CD4-positive, alpha-beta T cell (primary cell): ENCODE measurements around the gene TTC34. TPM values are rescaled to one million over a fixed set of nuclear protein-coding genes. Genes with fewer than 3 reads are reported as not detected.

Experiments
- ATAC-seq: fragments of 200-7000 bp; cut with Tn5 transposase; one replicate; pipeline ENCODE4 v1.10.0; 2022; ENCODE audit warnings: mild to moderate bottlenecking; ENCODE audit not compliant: poor library complexity
- CTCF ChIA-PET: fragments of 350-600 bp; sonication (Branson Sonifier 250); formaldehyde crosslinking; loops from one replicate; lab custom pipeline; 2021; ENCODE audit warnings: antibody characterized with exemption, inconsistent platforms; lab: Charles Lee
- POLR2A ChIA-PET: fragments of 350-600 bp; sonication (Branson Sonifier 250); formaldehyde crosslinking; loops from one replicate; lab custom pipeline; 2021; ENCODE audit warnings: antibody characterized with exemption, inconsistent platforms; lab: Charles Lee
- DNase-seq, 14 experiments: peaks; one replicate each; pipeline ENCODE4 v3.0.0-alpha.2; 2013 to 2020; ENCODE audit warnings: mixed read lengths in 2 of 14
- H3K27ac ChIP-seq, 2 donors: one replicate each; pipeline versions ENCODE4 v1.5.1 to v1.7.0; 2013; ENCODE audit warnings: low read length in 2 of 2, low read depth in 1 of 2, mild to moderate bottlenecking in 1 of 2
- H3K27me3 ChIP-seq, 2 experiments: 1 replicate in 1 of 2; 2 replicates in 1 of 2; pipeline versions ENCODE4 v1.6.1 to v1.7.0; 2013; ENCODE audit warnings: low read length in 2 of 2, control low read depth in 1 of 2, mild to moderate bottlenecking in 1 of 2, moderate library complexity in 1 of 2; ENCODE audit not compliant: insufficient read depth in 2 of 2, control insufficient read depth in 1 of 2
- H3K36me3 ChIP-seq: one replicate; pipeline ENCODE4 v1.6.1; 2013; ENCODE audit warnings: low read length, control low read depth; ENCODE audit not compliant: insufficient read depth
- H3K4me1 ChIP-seq: one replicate; pipeline ENCODE4 v1.6.1; 2013; ENCODE audit warnings: low read length, control low read depth; ENCODE audit not compliant: insufficient read depth
- H3K4me3 ChIP-seq: one replicate; pipeline ENCODE4 v1.5.1; 2013; ENCODE audit warnings: mild to moderate bottlenecking, low read length, moderate library complexity
- H3K9me3 ChIP-seq, 2 experiments: 1 replicate in 1 of 2; 2 replicates in 1 of 2; pipeline versions ENCODE4 v1.6.1 to v1.7.0; 2013; ENCODE audit warnings: low read length in 2 of 2, mild to moderate bottlenecking in 2 of 2, control low read depth in 1 of 2, moderate library complexity in 1 of 2; ENCODE audit not compliant: control insufficient read depth in 1 of 2, insufficient read depth in 1 of 2
- H3K27ac Mint-ChIP-seq: one replicate; pipeline ENCODE4 v1.8.0; 2020; ENCODE audit warnings: mixed read lengths
- H3K27me3 Mint-ChIP-seq: one replicate; pipeline ENCODE4 v1.8.0; 2021; ENCODE audit warnings: mixed read lengths
- H3K36me3 Mint-ChIP-seq: one replicate; pipeline ENCODE4 v1.8.0; 2021; ENCODE audit warnings: low read depth, mixed read lengths
- H3K4me1 Mint-ChIP-seq: one replicate; pipeline ENCODE4 v1.8.0; 2021; ENCODE audit warnings: low read depth, mixed read lengths
- H3K4me3 Mint-ChIP-seq: one replicate; pipeline ENCODE4 v1.8.0; 2020; ENCODE audit warnings: mild to moderate bottlenecking, mixed read lengths
- H3K9me3 Mint-ChIP-seq: one replicate; pipeline ENCODE4 v1.8.0; 2020; ENCODE audit warnings: mixed read lengths
- intact Hi-C, 2 experiments: fragments of 100-400 bp; cut with DNase I in 1 of 2; cut with micrococcal nuclease in 1 of 2; formaldehyde crosslinking; loops; one replicate each; pipeline versions ENCODE4 v1.15.1 to v1.9.0; 2023 to 2025; cut with DNase I, micrococcal nuclease
- total RNA-seq, 174 experiments: library from RNA in 2 of 174; stranded (reverse) in 2 of 174; gene quantifications; one replicate each; pipeline ENCODE4 v1.2.3 and lab custom pipeline; 2021 to 2026
- TF ChIP-seq, protein P1 (sequence below): fragments of 200-600 bp; IDR thresholded peaks from one replicate; pipeline ENCODE4 v1.8.0; 2022; ENCODE audit warnings: antibody characterized with exemption, mild to moderate bottlenecking

The TTC34 gene
- total RNA-seq, 2 experiments from 2014 or later: 1.3 TPM

DNA sequence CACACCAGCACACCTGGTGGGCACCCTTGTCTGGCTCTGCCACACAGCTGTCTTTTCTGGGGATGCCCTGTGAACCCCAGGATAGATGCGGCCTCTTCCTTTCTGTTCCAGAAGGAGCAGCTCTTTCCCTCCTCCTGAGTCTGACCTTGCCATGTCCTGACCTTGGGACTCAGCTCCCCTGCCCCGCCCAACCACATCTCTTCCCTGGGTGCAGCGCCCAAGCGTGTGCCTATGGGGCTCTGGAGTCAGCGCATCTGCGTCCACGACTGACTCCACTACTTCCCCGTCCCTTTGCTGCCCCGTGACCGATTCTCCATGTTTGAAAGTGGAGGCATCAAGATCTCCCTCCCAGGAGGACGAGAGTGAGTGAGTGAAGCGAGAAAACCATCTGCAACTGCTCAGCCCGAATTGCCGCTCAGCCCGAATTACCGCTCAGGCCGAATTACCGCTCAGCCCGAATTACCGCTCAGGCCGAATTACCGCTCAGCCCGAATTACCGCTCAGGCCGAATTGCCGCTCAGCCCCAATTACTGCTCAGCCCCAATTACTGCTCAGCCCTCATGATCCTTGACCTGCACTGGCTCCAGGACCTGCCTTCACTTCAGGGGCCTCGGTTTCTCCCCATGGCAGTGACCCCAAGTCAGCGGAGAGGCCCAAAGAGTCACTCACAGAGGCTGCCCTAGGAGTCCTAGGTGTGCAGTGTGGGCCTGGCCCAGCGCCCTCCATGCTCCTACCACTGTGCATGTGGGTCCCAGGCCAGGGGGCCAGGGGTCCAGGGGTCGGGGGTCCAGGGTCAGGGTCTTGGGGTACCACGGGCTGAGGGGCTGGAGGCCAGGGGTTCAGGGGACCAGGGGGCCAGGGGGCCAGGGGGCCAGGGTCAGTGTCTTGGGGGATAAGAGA lies 18.6 kb upstream of the TTC34 start:
- intact Hi-C loops: loop anchor here (5.0 kb wide), 2 partner anchors 102 to 602 kb away; no protein-coding TSS in a partner anchor
- Mint-ChIP-seq H3K4me3 (no peak overlapping the region), H3K27me3 (peaks cover 4% of the 10 kb centered on the region), H3K36me3 (no peaks in the 10 kb centered on the region), H3K4me1 (no peaks in the 10 kb centered on the region), H3K27ac (no peak overlapping the region), H3K9me3 (no peaks in the 10 kb centered on the region)
- POLR2A ChIA-PET: no interaction called here
- ATAC-seq: no peak
- DNase-seq: no peak
- CTCF ChIA-PET: no interaction called here
- Histone ChIP-seq H3K4me1 (peaks cover 11% of the 10 kb centered on the region), H3K36me3 (no peaks in the 10 kb centered on the region), H3K27me3 (peaks cover 6 to 11% of the 10 kb centered on the region in 2 experiments), H3K27ac (no peak overlapping the region), H3K4me3 (no peak overlapping the region), H3K9me3 (peaks cover 0 to 3% of the 10 kb centered on the region in 2 experiments)
- TF ChIP-seq, protein P1, sequence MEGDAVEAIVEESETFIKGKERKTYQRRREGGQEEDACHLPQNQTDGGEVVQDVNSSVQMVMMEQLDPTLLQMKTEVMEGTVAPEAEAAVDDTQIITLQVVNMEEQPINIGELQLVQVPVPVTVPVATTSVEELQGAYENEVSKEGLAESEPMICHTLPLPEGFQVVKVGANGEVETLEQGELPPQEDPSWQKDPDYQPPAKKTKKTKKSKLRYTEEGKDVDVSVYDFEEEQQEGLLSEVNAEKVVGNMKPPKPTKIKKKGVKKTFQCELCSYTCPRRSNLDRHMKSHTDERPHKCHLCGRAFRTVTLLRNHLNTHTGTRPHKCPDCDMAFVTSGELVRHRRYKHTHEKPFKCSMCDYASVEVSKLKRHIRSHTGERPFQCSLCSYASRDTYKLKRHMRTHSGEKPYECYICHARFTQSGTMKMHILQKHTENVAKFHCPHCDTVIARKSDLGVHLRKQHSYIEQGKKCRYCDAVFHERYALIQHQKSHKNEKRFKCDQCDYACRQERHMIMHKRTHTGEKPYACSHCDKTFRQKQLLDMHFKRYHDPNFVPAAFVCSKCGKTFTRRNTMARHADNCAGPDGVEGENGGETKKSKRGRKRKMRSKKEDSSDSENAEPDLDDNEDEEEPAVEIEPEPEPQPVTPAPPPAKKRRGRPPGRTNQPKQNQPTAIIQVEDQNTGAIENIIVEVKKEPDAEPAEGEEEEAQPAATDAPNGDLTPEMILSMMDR: no peak

DNA sequence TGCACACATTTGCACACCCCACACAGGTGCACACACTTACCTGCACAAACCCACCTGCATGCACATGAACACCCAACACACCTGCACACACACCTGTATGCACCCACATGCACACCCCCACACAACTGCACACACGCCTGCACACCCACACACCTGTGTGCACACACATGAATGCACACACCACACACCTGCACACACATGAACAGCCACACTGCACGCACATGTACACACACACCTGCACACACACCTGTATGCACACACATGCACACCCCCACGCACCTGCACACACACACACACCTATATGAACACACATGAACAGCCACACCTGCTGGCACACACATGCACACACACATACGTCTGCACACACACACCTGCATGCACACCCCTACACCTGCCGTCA lies 17.9 kb upstream of the TTC34 start:
- H3K4me1 Mint-ChIP-seq: no peaks in the 10 kb centered on the region
- intact Hi-C loops: no loop called here
- TF ChIP-seq, protein P1: no peak
- H3K27ac ChIP-seq: no peak overlapping the region
- no peak overlapping the region for H3K4me3 Mint-ChIP-seq
- DNase-seq (no peak), ATAC-seq (no peak)
- no peak overlapping the region for H3K27ac Mint-ChIP-seq
- peaks cover 0 to 3% of the 10 kb centered on the region in 2 experiments for H3K9me3 ChIP-seq
- H3K27me3 Mint-ChIP-seq: peaks cover 4% of the 10 kb centered on the region
- ChIA-PET CTCF (no interaction called here), POLR2A (no interaction called here)
- no peaks in the 10 kb centered on the region for H3K36me3 Mint-ChIP-seq
- peaks cover 6 to 11% of the 10 kb centered on the region in 2 experiments for H3K27me3 ChIP-seq
- no peaks in the 10 kb centered on the region for H3K9me3 Mint-ChIP-seq
- no peaks in the 10 kb centered on the region for H3K36me3 ChIP-seq
- peaks cover 11% of the 10 kb centered on the region for H3K4me1 ChIP-seq
- H3K4me3 ChIP-seq: no peak overlapping the region

DNA sequence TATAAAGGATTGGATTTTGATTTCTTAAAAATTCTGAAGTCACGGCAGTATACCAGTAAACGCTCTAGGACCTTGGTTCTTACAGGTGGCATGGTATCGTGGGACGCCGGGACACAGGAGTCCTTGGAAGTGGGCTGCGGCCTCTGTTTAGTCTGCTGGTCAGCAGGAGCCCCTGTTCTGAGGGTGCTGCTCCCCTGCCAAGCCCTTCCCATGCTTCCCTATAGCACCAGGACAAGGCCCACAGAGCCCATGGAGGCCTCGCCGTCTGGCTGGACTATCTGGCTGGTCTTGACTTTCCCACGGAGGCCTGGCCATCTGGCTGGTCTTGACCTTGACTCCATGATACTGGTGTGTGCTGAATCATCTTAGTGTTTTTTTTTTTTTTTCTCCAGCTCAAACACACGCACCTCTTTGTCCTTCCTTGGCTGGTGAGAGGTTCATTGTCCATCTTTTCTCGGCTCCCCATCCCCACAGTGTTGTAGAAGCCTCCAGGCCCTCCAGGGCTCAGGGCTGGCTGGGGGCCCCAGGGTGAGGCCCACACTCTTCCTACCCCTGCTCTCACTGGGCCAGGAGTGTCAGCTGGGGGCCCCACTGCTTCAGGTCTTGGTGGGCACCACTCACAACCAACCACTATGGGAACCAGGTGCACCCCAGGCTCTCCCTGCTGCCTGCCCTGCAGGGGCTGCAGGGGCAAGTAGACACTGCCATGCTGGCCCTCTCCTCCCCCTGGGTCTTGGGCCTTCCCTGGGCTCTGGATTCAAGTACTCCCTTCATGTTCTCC lies 16.5 kb upstream of the TTC34 start:
- DNase-seq: no peak
- TF ChIP-seq, protein P1: no peak

More for the DNA sequence above, 16.5 kb upstream of the TTC34 start:
- H3K4me3 Mint-ChIP-seq: no peak overlapping the region
- intact Hi-C loops: no loop called here
- ChIA-PET POLR2A (no interaction called here), CTCF (no interaction called here)
- Histone ChIP-seq H3K36me3 (no peaks in the 10 kb centered on the region), H3K4me1 (peaks cover 11% of the 10 kb centered on the region), H3K4me3 (no peak overlapping the region), H3K9me3 (peaks cover 0 to 3% of the 10 kb centered on the region in 2 experiments), H3K27me3 (peaks cover 0 to 3% of the 10 kb centered on the region in 2 experiments), H3K27ac (no peak overlapping the region)
- H3K4me1 Mint-ChIP-seq: no peaks in the 10 kb centered on the region
- H3K27ac Mint-ChIP-seq: no peak overlapping the region
- no peaks in the 10 kb centered on the region for H3K9me3 Mint-ChIP-seq
- H3K27me3 Mint-ChIP-seq: no peaks in the 10 kb centered on the region
- ATAC-seq: no peak
- no peaks in the 10 kb centered on the region for H3K36me3 Mint-ChIP-seq
